HL-60 (cell line): ENCODE measurements around the gene DMAC2.

ENCODE experiments used
- DNase-seq, 2 experiments: peaks; one replicate each; pipeline ENCODE4 v3.0.0-alpha.2; 2010 to 2020; ENCODE audit warnings: low read depth in 1 of 2, low spot score in 1 of 2
- H3K27ac ChIP-seq: fragments of 250-450 bp; sonication (Bioruptor Pico); replicated peaks from 2 replicates; pipeline ENCODE4 v1.5.1; 2020; ENCODE audit warnings: mild to moderate bottlenecking, moderate library complexity
- H3K27me3 ChIP-seq: fragments of 250-450 bp; sonication (Bioruptor Pico); 2 replicates; pipeline ENCODE4 v1.5.1; 2021; ENCODE audit warnings: mild to moderate bottlenecking, moderate library complexity; ENCODE audit not compliant: insufficient read depth, poor library complexity, severe bottlenecking
- H3K4me3 ChIP-seq: replicated peaks from 2 replicates; pipeline ENCODE4 v1.5.1; 2011; ENCODE audit warnings: mild to moderate bottlenecking, control low read depth, low read length; ENCODE audit not compliant: insufficient read depth
- GABPA ChIP-seq: IDR thresholded peaks from 2 replicates; pipeline ENCODE4 v1.6.1; 2012; ENCODE audit warnings: low read depth
- POLR2AphosphoS5 ChIP-seq: IDR thresholded peaks from 2 replicates; pipeline ENCODE4 v1.6.1; 2012; ENCODE audit warnings: low read depth
- SPI1 ChIP-seq: IDR thresholded peaks from 2 replicates; pipeline ENCODE4 v1.6.1; 2012; ENCODE audit warnings: low read depth, mild to moderate bottlenecking, borderline replicate concordance
- TF ChIP-seq, protein P1 (sequence below): IDR thresholded peaks from one replicate; pipeline ENCODE4 v1.5.1; 2011; ENCODE audit warnings: low read length, control low read depth, inconsistent platforms; ENCODE audit not compliant: insufficient read depth
- TF ChIP-seq, protein P2 (sequence below): IDR thresholded peaks from 2 replicates; pipeline ENCODE4 v1.6.1; 2012; ENCODE audit warnings: low read depth; ENCODE audit not compliant: insufficient replicate concordance

Gene DMAC2

DNA sequence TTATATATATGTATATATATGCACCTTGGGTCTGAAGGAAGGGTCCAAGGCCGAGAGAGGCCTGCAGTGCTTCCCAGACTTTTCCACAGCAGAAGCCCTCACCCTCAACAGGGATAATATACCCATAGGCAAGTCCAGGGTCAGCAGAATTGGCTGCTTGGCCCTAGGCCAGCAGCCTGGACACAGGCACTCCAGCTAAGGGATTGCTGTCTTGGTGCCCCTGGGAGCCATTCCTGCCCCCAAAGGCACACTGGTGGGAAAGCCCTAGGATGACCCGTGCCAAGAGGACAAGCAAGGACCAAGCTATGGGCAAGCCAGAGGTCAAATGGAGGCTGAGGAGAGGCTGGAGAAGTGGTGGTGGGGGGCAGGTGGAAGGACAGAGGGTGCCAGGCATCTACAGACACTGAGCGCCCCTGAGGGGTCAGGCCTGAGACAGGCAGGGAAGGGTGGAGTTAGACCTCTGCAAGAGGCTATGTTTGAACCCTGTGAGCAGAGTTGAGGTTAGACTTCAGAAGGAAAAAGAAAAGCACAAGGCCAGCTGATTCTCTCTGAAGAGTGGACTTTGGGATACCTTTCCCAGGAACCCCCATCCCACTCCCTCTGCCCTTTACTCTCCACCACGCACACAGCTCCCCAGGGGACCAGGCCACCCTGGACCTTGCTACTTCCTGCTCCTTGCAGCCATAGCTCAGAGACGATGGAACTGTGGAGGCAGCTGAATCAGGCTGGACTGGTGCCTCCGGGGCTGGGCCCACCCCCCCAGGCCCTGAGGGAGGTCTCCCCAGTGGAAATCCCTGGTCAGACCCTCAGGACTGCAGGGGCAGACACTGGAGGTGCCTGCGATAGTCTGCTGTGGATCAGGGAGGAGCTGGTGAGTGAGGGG, 3.0 kb upstream of the DMAC2 start, which contains the start of gene ERICH4:
ERICH4 (plus strand) TSS at position 684 of the 883 bp plus-strand sequence; CDS start at position 698, 14 bp downstream.
- Histone ChIP-seq H3K27me3 (no peaks in the 10 kb centered on the region), H3K4me3 (no peak within 1 kb of the TSS), H3K27ac (no peak within 1 kb of the TSS)
- TF ChIP-seq, protein P1, sequence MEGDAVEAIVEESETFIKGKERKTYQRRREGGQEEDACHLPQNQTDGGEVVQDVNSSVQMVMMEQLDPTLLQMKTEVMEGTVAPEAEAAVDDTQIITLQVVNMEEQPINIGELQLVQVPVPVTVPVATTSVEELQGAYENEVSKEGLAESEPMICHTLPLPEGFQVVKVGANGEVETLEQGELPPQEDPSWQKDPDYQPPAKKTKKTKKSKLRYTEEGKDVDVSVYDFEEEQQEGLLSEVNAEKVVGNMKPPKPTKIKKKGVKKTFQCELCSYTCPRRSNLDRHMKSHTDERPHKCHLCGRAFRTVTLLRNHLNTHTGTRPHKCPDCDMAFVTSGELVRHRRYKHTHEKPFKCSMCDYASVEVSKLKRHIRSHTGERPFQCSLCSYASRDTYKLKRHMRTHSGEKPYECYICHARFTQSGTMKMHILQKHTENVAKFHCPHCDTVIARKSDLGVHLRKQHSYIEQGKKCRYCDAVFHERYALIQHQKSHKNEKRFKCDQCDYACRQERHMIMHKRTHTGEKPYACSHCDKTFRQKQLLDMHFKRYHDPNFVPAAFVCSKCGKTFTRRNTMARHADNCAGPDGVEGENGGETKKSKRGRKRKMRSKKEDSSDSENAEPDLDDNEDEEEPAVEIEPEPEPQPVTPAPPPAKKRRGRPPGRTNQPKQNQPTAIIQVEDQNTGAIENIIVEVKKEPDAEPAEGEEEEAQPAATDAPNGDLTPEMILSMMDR: no peak
- TF ChIP-seq, protein P2, sequence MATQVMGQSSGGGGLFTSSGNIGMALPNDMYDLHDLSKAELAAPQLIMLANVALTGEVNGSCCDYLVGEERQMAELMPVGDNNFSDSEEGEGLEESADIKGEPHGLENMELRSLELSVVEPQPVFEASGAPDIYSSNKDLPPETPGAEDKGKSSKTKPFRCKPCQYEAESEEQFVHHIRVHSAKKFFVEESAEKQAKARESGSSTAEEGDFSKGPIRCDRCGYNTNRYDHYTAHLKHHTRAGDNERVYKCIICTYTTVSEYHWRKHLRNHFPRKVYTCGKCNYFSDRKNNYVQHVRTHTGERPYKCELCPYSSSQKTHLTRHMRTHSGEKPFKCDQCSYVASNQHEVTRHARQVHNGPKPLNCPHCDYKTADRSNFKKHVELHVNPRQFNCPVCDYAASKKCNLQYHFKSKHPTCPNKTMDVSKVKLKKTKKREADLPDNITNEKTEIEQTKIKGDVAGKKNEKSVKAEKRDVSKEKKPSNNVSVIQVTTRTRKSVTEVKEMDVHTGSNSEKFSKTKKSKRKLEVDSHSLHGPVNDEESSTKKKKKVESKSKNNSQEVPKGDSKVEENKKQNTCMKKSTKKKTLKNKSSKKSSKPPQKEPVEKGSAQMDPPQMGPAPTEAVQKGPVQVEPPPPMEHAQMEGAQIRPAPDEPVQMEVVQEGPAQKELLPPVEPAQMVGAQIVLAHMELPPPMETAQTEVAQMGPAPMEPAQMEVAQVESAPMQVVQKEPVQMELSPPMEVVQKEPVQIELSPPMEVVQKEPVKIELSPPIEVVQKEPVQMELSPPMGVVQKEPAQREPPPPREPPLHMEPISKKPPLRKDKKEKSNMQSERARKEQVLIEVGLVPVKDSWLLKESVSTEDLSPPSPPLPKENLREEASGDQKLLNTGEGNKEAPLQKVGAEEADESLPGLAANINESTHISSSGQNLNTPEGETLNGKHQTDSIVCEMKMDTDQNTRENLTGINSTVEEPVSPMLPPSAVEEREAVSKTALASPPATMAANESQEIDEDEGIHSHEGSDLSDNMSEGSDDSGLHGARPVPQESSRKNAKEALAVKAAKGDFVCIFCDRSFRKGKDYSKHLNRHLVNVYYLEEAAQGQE: no peak
- TF ChIP-seq GABPA (no peak), POLR2AphosphoS5 (no peak), SPI1 (no peak)
- DNase-seq: no peak

DNA sequence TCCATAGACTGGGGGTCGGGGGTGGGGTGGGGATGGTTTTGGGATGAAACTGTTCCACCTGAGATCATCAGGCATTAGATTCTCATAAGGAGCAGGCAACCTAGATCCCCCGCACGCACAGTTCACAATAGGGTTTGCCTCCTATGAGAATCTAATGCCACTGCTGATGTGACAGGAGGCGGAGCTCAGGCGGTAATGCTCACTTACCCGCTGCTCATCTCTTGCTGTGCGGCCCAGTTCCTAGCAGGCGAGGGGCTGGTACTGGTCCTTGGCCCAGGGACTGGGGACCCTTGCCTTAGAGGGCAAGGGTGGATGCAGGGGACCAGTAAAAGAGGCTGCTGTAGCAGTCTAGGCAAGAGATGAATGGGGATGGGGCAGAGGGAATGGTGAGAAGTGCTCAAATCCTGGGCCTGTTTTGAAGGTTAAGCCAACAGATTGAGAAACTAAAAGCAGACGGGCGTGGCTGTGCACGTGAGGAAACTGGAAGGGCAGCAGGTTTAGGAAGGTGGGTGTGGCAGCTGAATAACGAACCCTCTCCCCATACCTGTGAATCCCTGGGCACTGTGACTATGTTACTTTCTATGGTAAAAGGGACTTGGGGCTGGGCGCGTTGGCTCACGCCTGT, 1.7 kb upstream of the DMAC2 start:
- DNase-seq: no peak
- Histone ChIP-seq H3K4me3 (no peak overlapping the region), H3K27me3 (no peaks in the 10 kb centered on the region), H3K27ac (no peak overlapping the region)
- no peak for TF ChIP-seq POLR2AphosphoS5
- TF ChIP-seq GABPA: no peak
- TF ChIP-seq, protein P2: no peak
- no peak for TF ChIP-seq SPI1
- TF ChIP-seq, protein P1: no peak

DNA sequence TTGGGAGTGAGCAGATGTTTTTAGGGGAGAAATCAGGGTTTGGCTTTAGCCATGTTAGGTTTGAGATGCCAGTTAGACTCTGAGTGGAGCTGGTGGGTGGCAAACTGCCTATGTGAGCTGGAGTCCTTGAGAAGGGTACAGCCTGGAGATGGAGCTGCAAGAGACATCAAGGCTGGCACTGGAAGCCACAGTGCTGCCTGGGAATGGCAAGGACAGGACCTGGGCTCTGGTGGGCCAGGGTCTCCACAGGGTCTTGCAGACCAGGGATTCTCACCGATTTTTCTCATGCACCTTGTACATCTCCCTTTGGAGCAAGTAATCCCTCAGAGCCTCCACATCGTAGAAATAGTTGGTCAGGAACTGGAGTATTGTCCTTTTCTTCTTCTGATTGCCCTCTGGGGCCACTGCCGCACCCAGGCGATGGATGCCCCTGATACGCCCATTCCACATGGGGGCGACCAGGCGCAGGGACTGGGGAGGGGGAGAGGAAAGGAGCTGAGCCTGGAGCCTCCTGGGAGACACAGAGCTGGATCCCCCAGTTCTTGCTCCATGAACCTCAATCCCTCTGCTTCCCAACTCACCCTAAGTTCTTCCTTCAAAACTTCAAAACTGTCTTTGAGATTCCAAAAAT, 1.7 kb downstream of the DMAC2 start:
- no peak overlapping the region for H3K27ac ChIP-seq
- no peaks in the 10 kb centered on the region for H3K27me3 ChIP-seq
- H3K4me3 ChIP-seq: no peak overlapping the region
- 0 out of 2 replicates have a peak, but pooled peaks have one; percentile 9 for TF ChIP-seq POLR2AphosphoS5
- TF ChIP-seq, protein P1: no peak
- no peak for DNase-seq
